K562 (cell line): ENCODE results near the gene MCEMP1. TPM values are rescaled to one million over a fixed set of nuclear protein-coding genes. Genes with fewer than 3 reads are reported as not detected.

Source experiments
- ARID1B ChIP-seq: fragments of 450-650 bp; IDR thresholded peaks from 2 replicates; pipeline ENCODE4 v1.6.1; 2016; ENCODE audit warnings: antibody characterized with exemption, mild to moderate bottlenecking, inconsistent platforms
- CBX2 ChIP-seq: fragments of 200-600 bp; sonication (generic); IDR thresholded peaks from one replicate; pipeline ENCODE4 v1.6.1; 2012; ENCODE audit warnings: mild to moderate bottlenecking, low read length, inconsistent platforms; ENCODE audit not compliant: insufficient read depth, poor library complexity, severe bottlenecking
- DNMT1 ChIP-seq: fragments of 450-650 bp; IDR thresholded peaks from 2 replicates; pipeline ENCODE4 v1.6.1; 2016; ENCODE audit warnings: antibody characterized with exemption, mild to moderate bottlenecking
- DPF2 ChIP-seq: fragments of 450-650 bp; IDR thresholded peaks from 2 replicates; pipeline ENCODE4 v1.6.1; 2016
- FOXP1 ChIP-seq: sonication (generic); formaldehyde crosslinking; IDR thresholded peaks from 2 replicates; pipeline ENCODE4 v1.8.0; 2022; ENCODE audit warnings: mild to moderate bottlenecking, missing genetic modification reagents
- HEY1 ChIP-seq: fragments of 250-450 bp; sonication (Bioruptor Pico); IDR thresholded peaks from 2 replicates; pipeline ENCODE4 v1.5.0; 2020; ENCODE audit warnings: mild to moderate bottlenecking, moderate library complexity, borderline replicate concordance
- KDM5B ChIP-seq: fragments of 200-600 bp; sonication (generic); IDR thresholded peaks from 2 replicates; pipeline ENCODE4 v1.6.1; 2012; ENCODE audit warnings: low read depth, mild to moderate bottlenecking, moderate library complexity, low read length, control low read depth, inconsistent platforms; ENCODE audit not compliant: insufficient replicate concordance
- MTA3 ChIP-seq: fragments of 450-650 bp; formaldehyde crosslinking; IDR thresholded peaks from 2 replicates; pipeline ENCODE4 v1.6.1; 2017; ENCODE audit warnings: mild to moderate bottlenecking, borderline replicate concordance
- NCOA1 ChIP-seq: fragments of 450-650 bp; IDR thresholded peaks from 2 replicates; pipeline ENCODE4 v1.6.1; 2016; ENCODE audit warnings: low read depth
- POLR2G ChIP-seq: fragments of 200-400 bp; formaldehyde crosslinking; IDR thresholded peaks from 2 replicates; pipeline ENCODE4 v1.6.1; 2017; ENCODE audit warnings: low read depth, mild to moderate bottlenecking, antibody characterized with exemption, low read length, moderate library complexity
- PTTG1 ChIP-seq: fragments of 450-650 bp; IDR thresholded peaks from 2 replicates; pipeline ENCODE4 v1.6.1; 2016; ENCODE audit warnings: low read depth, mild to moderate bottlenecking, missing genetic modification characterization, missing compliant biosample characterization
- RNF2 ChIP-seq: sonication (generic); IDR thresholded peaks from 2 replicates; pipeline ENCODE4 v1.6.1; 2016
- SPI1 ChIP-seq: IDR thresholded peaks from 2 replicates; pipeline ENCODE4 v1.6.1; 2011; ENCODE audit warnings: low read depth, low read length, control low read depth, borderline replicate concordance
- SRSF7 ChIP-seq: fragments of 200-400 bp; formaldehyde crosslinking; optimal IDR thresholded peaks from 2 replicates; pipeline ENCODE3; 2017; ENCODE audit warnings: mild to moderate bottlenecking, low read depth, low read length
- TRIM24 ChIP-seq, 2 experiments: fragments of 450-650 bp; IDR thresholded peaks; 2 replicates each; pipeline ENCODE4 v1.6.1; 2016
- ZEB2 ChIP-seq: fragments of 450-650 bp; IDR thresholded peaks from 2 replicates; pipeline ENCODE4 v1.6.1; 2016
- ZNF146 ChIP-seq: IDR thresholded peaks from one replicate; pipeline ENCODE4 v1.6.1; 2018; ENCODE audit warnings: missing compliant biosample characterization; ENCODE audit not compliant: unreplicated experiment
- ZNF239 ChIP-seq: fragments of 250-450 bp; sonication (Bioruptor Pico); IDR thresholded peaks from 2 replicates; pipeline ENCODE4 v1.4.0; 2020; ENCODE audit warnings: mild to moderate bottlenecking
- ZNF354B ChIP-seq: fragments of 250-450 bp; sonication (Bioruptor Pico); IDR thresholded peaks from 2 replicates; pipeline ENCODE4 v1.4.0; 2020
- ZNF644 ChIP-seq: fragments of 200-800 bp; sonication (Bioruptor generic); IDR thresholded peaks from 2 replicates; pipeline ENCODE4 v1.6.1; 2016; ENCODE audit warnings: low read depth, missing genetic modification characterization, missing compliant biosample characterization
- ZNF766 ChIP-seq: fragments of 200-800 bp; sonication (Bioruptor generic); conservative IDR thresholded peaks from 2 replicates; pipeline ENCODE4 v1.6.1; 2016; ENCODE audit warnings: missing genetic modification characterization, missing compliant biosample characterization
- ZNF780A ChIP-seq: fragments of 250-450 bp; sonication (Bioruptor Pico); IDR thresholded peaks from 2 replicates; pipeline ENCODE4 v1.5.0; 2021; ENCODE audit warnings: mild to moderate bottlenecking
- ZSCAN32 ChIP-seq: fragments of 450-650 bp; formaldehyde crosslinking; IDR thresholded peaks from 2 replicates; pipeline ENCODE4 v1.4.0; 2020; ENCODE audit warnings: mild to moderate bottlenecking, moderate library complexity
- polyA plus RNA-seq, 8 experiments: library from polyadenylated mRNA; depleted of rRNA in 4 of 8; stranded (reverse) in 5 of 8; unstranded in 3 of 8; fragments of >200 nt; fragmentation: Nextera tagmentation in 2 of 8; fragmentation: Illumina TruSeq in 1 of 8; extraction: Ambion mirVana in 2 of 8; extraction: Trizol in 1 of 8; gene quantifications; 2 replicates each; pipeline versions ENCODE4 v1.2.1 to v1.2.3, GENCODE V29; 2011 to 2014; ENCODE audit warnings: inconsistent platforms in 1 of 8, missing spikeins in 1 of 8
- total RNA-seq, 7 experiments: library from RNA; depleted of rRNA in 6 of 7; stranded (reverse); fragments of >200 nt in 6 of 7; fragmentation: Illumina TruSeq in 2 of 7; extraction: Trizol in 2 of 7; gene quantifications; 2 replicates each; pipeline versions ENCODE4 v1.2.1 to v1.2.3, GENCODE V29; 2011 to 2021; ENCODE audit warnings: low replicate concordance in 1 of 7
- TF ChIP-seq, protein P1 (sequence below): sonication (generic); formaldehyde crosslinking; IDR thresholded peaks from 2 replicates; pipeline ENCODE4 v1.8.1; 2022; ENCODE audit warnings: missing genetic modification reagents
- TF ChIP-seq, protein P2 (sequence below): fragments of 250-450 bp; sonication (Bioruptor Pico); IDR thresholded peaks from 2 replicates; pipeline ENCODE4 v1.4.0; 2020; ENCODE audit warnings: mild to moderate bottlenecking, moderate library complexity
- TF ChIP-seq, protein P3 (sequence below): sonication (generic); formaldehyde crosslinking; IDR thresholded peaks from 2 replicates; pipeline ENCODE4 v1.8.1; 2023; ENCODE audit warnings: mild to moderate bottlenecking, missing genetic modification reagents

MCEMP1 gene
- total and polyA plus RNA-seq, 9 of the 15 experiments (the other 6 are each of a cell fraction or from before 2014, with no cell fraction given): 0.11 to 1.8 (median 0.51) TPM

DNA sequence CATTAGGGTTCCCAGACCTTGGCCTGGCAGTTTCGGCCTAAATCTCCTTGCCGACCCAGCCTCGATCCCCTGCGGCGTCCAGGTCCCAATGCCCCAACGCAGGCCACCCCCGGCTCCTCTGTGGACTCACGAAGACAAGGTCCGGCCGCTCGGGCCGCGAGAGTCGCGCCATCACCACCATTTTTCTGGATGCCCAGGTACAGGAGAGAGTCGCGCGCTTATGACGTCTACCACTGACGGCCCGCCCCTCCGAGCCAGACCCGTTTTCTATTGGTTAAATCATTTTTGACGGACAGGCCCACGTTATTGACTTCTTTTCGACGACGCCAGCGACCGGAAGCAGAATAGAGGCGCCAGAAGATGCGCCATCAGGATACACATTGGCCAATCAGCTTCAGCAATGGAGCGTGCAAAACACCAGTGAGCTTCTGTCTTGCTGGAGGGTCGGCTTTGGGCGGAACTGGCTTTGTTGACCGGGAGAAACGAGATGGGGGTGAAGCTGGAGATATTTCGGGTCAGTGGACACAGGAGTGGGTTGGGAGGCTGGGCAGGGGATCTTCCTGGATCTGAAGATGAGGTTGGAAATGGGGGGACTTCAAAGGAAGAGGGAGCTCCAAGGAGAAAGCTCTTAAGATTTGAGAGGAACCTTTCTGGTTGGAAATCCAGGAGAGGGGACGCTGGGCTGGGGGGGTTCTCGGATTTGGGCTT, 47.4 kb upstream of the MCEMP1 start, which contains the start of the genes PET100 and XAB2 (continued):
- TF ChIP-seq FOXP1 (CRISPR knock-in tag) (no peak; the same call in 1 of the 2 replicates), SRSF7 (no peak), NCOA1 (0 out of 2 replicates have a peak, but pooled peaks have one; percentile 16), DNMT1 (no peak), ZNF644 (tag) (no peak), DPF2 (no peak), RNF2 (no peak), PTTG1 (no peak), SPI1 (peak; percentile 71; the same call in 1 of the 2 replicates), ZNF780A (CRISPR knock-in tag) (no peak), ZNF354B (CRISPR knock-in tag) (no peak), ZNF239 (CRISPR knock-in tag) (no peak), MTA3 (peak; percentile 69; the same call in 1 of the 2 replicates), ARID1B (no peak), CBX2 (no peak), KDM5B (peak; percentile 48), POLR2G (peak; percentile 86), ZEB2 (no peak), ZNF766 (CRISPR knock-in tag) (no peak), ZNF146 (CRISPR knock-in tag) (no peak), TRIM24 (IDR thresholded peaks at IDR 0.05) (no peak), ZSCAN32 (CRISPR knock-in tag) (no peak), HEY1 (CRISPR knock-in tag) (no peak)
- TF ChIP-seq, protein P1, sequence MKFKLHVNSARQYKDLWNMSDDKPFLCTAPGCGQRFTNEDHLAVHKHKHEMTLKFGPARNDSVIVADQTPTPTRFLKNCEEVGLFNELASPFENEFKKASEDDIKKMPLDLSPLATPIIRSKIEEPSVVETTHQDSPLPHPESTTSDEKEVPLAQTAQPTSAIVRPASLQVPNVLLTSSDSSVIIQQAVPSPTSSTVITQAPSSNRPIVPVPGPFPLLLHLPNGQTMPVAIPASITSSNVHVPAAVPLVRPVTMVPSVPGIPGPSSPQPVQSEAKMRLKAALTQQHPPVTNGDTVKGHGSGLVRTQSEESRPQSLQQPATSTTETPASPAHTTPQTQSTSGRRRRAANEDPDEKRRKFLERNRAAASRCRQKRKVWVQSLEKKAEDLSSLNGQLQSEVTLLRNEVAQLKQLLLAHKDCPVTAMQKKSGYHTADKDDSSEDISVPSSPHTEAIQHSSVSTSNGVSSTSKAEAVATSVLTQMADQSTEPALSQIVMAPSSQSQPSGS (CRISPR knock-in tag): no peak
- TF ChIP-seq, protein P2, sequence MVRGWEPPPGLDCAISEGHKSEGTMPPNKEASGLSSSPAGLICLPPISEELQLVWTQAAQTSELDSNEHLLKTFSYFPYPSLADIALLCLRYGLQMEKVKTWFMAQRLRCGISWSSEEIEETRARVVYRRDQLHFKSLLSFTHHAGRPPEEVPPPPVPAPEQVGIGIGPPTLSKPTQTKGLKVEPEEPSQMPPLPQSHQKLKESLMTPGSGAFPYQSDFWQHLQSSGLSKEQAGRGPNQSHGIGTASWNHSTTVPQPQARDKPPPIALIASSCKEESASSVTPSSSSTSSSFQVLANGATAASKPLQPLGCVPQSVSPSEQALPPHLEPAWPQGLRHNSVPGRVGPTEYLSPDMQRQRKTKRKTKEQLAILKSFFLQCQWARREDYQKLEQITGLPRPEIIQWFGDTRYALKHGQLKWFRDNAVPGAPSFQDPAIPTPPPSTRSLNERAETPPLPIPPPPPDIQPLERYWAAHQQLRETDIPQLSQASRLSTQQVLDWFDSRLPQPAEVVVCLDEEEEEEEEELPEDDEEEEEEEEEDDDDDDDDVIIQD (CRISPR knock-in tag): no peak
- TF ChIP-seq, protein P3, sequence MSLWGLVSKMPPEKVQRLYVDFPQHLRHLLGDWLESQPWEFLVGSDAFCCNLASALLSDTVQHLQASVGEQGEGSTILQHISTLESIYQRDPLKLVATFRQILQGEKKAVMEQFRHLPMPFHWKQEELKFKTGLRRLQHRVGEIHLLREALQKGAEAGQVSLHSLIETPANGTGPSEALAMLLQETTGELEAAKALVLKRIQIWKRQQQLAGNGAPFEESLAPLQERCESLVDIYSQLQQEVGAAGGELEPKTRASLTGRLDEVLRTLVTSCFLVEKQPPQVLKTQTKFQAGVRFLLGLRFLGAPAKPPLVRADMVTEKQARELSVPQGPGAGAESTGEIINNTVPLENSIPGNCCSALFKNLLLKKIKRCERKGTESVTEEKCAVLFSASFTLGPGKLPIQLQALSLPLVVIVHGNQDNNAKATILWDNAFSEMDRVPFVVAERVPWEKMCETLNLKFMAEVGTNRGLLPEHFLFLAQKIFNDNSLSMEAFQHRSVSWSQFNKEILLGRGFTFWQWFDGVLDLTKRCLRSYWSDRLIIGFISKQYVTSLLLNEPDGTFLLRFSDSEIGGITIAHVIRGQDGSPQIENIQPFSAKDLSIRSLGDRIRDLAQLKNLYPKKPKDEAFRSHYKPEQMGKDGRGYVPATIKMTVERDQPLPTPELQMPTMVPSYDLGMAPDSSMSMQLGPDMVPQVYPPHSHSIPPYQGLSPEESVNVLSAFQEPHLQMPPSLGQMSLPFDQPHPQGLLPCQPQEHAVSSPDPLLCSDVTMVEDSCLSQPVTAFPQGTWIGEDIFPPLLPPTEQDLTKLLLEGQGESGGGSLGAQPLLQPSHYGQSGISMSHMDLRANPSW: no peak
